ENCODE data around the gene LARGE1. TPM values are rescaled to one million over a fixed set of nuclear protein-coding genes. Genes with fewer than 3 reads are reported as not detected.

LARGE1 gene
- total RNA-seq, 1 donor = 15.0 TPM

- DNase-seq (ENCODE audit: low read depth) = no peak
- no peak overlapping the region for H3K4me3 ChIP-seq (ENCODE audit: low read depth, low read length)
- TF ChIP-seq, protein P1, sequence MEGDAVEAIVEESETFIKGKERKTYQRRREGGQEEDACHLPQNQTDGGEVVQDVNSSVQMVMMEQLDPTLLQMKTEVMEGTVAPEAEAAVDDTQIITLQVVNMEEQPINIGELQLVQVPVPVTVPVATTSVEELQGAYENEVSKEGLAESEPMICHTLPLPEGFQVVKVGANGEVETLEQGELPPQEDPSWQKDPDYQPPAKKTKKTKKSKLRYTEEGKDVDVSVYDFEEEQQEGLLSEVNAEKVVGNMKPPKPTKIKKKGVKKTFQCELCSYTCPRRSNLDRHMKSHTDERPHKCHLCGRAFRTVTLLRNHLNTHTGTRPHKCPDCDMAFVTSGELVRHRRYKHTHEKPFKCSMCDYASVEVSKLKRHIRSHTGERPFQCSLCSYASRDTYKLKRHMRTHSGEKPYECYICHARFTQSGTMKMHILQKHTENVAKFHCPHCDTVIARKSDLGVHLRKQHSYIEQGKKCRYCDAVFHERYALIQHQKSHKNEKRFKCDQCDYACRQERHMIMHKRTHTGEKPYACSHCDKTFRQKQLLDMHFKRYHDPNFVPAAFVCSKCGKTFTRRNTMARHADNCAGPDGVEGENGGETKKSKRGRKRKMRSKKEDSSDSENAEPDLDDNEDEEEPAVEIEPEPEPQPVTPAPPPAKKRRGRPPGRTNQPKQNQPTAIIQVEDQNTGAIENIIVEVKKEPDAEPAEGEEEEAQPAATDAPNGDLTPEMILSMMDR (IDR thresholded peaks at IDR 0.05; ENCODE audit: insufficient read depth, low read length) = no peak
Observed at GRCh38 chr22:33669746-33670145, 250.5 kb downstream of the LARGE1 start.

DNA sequence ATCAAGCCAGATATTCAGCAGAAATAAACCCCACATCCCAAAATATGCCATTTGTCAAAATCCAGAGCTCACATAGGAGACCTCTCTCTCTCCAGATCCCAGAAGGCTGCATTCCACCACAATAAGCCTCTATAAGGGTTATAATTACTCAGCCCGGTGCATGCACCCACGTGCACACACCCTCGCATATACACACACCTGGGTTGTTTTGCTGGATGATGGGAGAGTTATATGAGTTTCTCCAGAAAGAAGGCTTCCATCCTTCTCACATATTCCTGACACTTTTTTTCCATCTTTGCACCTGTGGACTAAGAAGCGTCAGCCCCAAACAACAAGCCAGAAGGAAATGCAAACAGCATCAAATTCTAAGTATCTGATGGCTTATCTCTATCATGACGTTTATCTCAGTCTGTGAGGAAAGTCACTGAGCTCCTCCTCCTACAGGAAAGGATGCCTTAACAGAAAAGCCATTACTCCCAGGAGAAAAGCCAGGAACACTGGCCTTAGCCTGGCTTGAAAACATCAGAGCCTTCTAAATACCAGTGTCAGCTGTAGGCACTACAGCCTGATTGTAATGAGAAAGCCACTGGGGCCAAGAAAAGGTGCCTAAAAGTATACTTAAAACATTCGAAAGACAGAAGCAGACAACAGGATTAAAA, 253.2 kb downstream of the LARGE1 start:
- TF ChIP-seq, protein P1 (IDR thresholded peaks at IDR 0.05; ENCODE audit: insufficient read depth, low read length) = no peak
- DNase-seq (ENCODE audit: low read depth) = no peak
- H3K4me3 ChIP-seq (ENCODE audit: low read depth, low read length) = no peak overlapping the region

DNA sequence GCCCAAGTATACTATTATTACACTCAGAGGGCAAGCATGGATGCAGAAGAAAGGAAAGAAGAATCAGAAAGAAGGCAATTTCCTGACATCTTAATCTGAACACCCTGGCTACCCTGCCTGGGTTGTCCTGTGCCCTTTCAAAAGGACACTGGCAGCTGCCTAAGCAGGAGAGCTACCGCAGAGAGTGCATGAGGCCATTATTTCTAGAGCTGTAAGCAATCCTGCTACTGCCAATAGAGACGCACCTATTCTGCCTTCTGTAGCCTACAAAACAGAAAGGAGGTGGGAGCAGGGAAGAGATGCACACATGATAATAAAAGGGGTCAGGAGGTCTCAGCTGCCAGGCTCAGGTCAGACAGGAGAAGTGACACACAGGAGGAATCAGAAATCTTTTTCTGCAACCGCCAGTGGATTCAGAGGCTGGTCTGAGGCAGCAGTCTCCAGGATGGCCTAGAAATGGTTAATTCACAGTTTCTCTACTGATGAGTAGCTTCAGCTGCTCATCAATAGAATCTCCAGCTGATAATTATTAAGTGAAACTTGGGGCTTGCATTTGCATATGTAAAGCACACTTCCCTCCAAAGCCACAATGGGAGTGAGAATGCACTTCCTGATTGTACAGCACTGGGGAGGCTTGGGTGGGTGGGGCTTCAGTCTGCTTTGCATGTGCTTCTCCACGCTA, 253.9 kb downstream of the LARGE1 start:
- TF ChIP-seq, protein P1 (IDR thresholded peaks at IDR 0.05; ENCODE audit: insufficient read depth, low read length) = no peak
- H3K4me3 ChIP-seq (ENCODE audit: low read depth, low read length) = no peak overlapping the region
- no peak for DNase-seq (ENCODE audit: low read depth)

DNA sequence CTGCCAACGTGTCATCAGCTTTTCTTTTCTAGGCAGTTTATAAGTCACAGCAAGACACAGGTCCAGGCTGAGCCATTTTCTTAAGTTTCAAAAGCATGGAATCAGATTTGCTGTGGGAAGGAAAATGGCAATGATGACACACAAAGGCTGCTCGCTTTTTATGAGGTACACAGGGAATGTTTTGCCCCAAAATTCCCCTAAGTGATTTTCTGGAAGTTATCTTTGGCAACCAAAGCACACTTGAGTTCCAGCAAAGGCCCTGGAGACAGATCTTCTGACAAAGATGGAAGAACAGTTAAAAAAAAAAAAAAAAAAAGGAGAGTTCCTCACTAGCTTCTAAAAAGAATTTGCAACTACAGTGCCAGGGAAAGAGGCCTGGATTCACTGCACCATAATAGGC, 260.8 kb downstream of the LARGE1 start:
- DNase-seq (ENCODE audit: low read depth) = peak; percentile 91
- no peak overlapping the region for H3K4me3 ChIP-seq (ENCODE audit: low read depth, low read length)
- TF ChIP-seq, protein P1 (IDR thresholded peaks at IDR 0.05; ENCODE audit: insufficient read depth, low read length) = no peak

- TF ChIP-seq, protein P1 (IDR thresholded peaks at IDR 0.05; ENCODE audit: insufficient read depth, low read length) = no peak
- peak; percentile 93 for DNase-seq (ENCODE audit: low read depth)
- no peak overlapping the region for H3K4me3 ChIP-seq (ENCODE audit: low read depth, low read length)
Observed at GRCh38 chr22:33658775-33659174, 261.5 kb downstream of the LARGE1 start.

- TF ChIP-seq, protein P1 (IDR thresholded peaks at IDR 0.05; ENCODE audit: insufficient read depth, low read length) = no peak
- H3K4me3 ChIP-seq (ENCODE audit: low read depth, low read length) = no peak overlapping the region
- DNase-seq (ENCODE audit: low read depth) = no peak
Observed at GRCh38 chr22:33657670-33658069, 262.6 kb downstream of the LARGE1 start.
